Activated T-helper 9 cell treated with anti-CD3 and anti-CD28 coated beads, Interleukin-2, amount 50 U/mL, for 16 hours (primary cell): ENCODE results near the gene MAP2.

Experiments used
- DNase-seq: peaks from one replicate; pipeline ENCODE4 v3.0.0-alpha.2; 2020; ENCODE audit warnings: low read depth

MAP2 gene

GRCh38 chr2:209425471-209426071 is 1.7 kb downstream of the MAP2 start:
- no peak for DNase-seq

- DNase-seq = no peak
Observed at GRCh38 chr2:209426432-209426831, 2.6 kb downstream of the MAP2 start.

- DNase-seq = no peak
Observed at GRCh38 chr2:209431701-209432100, 7.9 kb downstream of the MAP2 start.

- DNase-seq = no peak
Observed at GRCh38 chr2:209441541-209441940, 17.7 kb downstream of the MAP2 start.

GRCh38 chr2:209442939-209443338 is 19.1 kb downstream of the MAP2 start:
- no peak for DNase-seq

GRCh38 chr2:209445485-209445884 is 21.6 kb downstream of the MAP2 start:
- no peak for DNase-seq

GRCh38 chr2:209451209-209451834 is 27.5 kb downstream of the MAP2 start:
- DNase-seq = no peak

- DNase-seq = no peak
Observed at GRCh38 chr2:209456489-209456888, 32.6 kb downstream of the MAP2 start.

- no peak for DNase-seq
Observed at GRCh38 chr2:209458008-209458979, 34.4 kb downstream of the MAP2 start.

GRCh38 chr2:209459359-209459758 is 35.5 kb downstream of the MAP2 start:
- DNase-seq = no peak

- no peak for DNase-seq
Observed at GRCh38 chr2:209460151-209460761, 36.4 kb downstream of the MAP2 start.

GRCh38 chr2:209463226-209463625 is 39.4 kb downstream of the MAP2 start:
- DNase-seq = no peak

GRCh38 chr2:209463835-209464234 is 40.0 kb downstream of the MAP2 start:
- no peak for DNase-seq

- DNase-seq = no peak
Observed at GRCh38 chr2:209468846-209469245, 45.0 kb downstream of the MAP2 start.

GRCh38 chr2:209469481-209469880 is 45.6 kb downstream of the MAP2 start:
- no peak for DNase-seq

- no peak for DNase-seq
Observed at GRCh38 chr2:209470466-209470865, 46.6 kb downstream of the MAP2 start.

GRCh38 chr2:209471037-209471436 is 47.2 kb downstream of the MAP2 start:
- no peak for DNase-seq

- DNase-seq = no peak
Observed at GRCh38 chr2:209472112-209472832, 48.4 kb downstream of the MAP2 start.

- DNase-seq = no peak
Observed at GRCh38 chr2:209472871-209473270, 49.0 kb downstream of the MAP2 start.

GRCh38 chr2:209473930-209474419 is 50.1 kb downstream of the MAP2 start:
- no peak for DNase-seq

GRCh38 chr2:209474960-209475359 is 51.1 kb downstream of the MAP2 start:
- DNase-seq = no peak
